ENCODE results near the gene HIVEP3.

HIVEP3 gene

GRCh38 chr1:41853907-41854306 lies 64.8 kb downstream of the HIVEP3 start:
- no peak overlapping the region for H3K27ac ChIP-seq
- DNase-seq (ENCODE audit: low read depth, low spot score) = no peak

- no peak for DNase-seq (ENCODE audit: low read depth, low spot score)
- peak overlapping the region; percentile 60 for H3K27ac ChIP-seq
Observed at GRCh38 chr1:41852091-41852490, 66.6 kb downstream of the HIVEP3 start.

- peak; percentile 63 for DNase-seq (ENCODE audit: low read depth, low spot score)
- H3K27ac ChIP-seq = peak overlapping the region; percentile 60
Observed at GRCh38 chr1:41851589-41851988, 67.1 kb downstream of the HIVEP3 start.

- no peak for DNase-seq (ENCODE audit: low read depth, low spot score)
- H3K27ac ChIP-seq = no peak overlapping the region
Observed at GRCh38 chr1:41850029-41850428, 68.7 kb downstream of the HIVEP3 start.

GRCh38 chr1:41849211-41849759 lies 69.4 kb downstream of the HIVEP3 start:
- no peak overlapping the region for H3K27ac ChIP-seq
- DNase-seq (ENCODE audit: low read depth, low spot score) = no peak

GRCh38 chr1:41848216-41848952 lies 70.3 kb downstream of the HIVEP3 start:
- DNase-seq (ENCODE audit: low read depth, low spot score) = no peak
- no peak overlapping the region for H3K27ac ChIP-seq

GRCh38 chr1:41847733-41848132 lies 71.0 kb downstream of the HIVEP3 start:
- DNase-seq (ENCODE audit: low read depth, low spot score) = no peak
- no peak overlapping the region for H3K27ac ChIP-seq

GRCh38 chr1:41846625-41847405 lies 71.9 kb downstream of the HIVEP3 start:
- H3K27ac ChIP-seq = no peak overlapping the region

GRCh38 chr1:41844781-41845272 lies 73.9 kb downstream of the HIVEP3 start:
- no peak overlapping the region for H3K27ac ChIP-seq
- DNase-seq (ENCODE audit: low read depth, low spot score) = no peak

More at GRCh38 chr1:41846625-41847405, 71.9 kb downstream of the HIVEP3 start:
- DNase-seq (ENCODE audit: low read depth, low spot score) = no peak

- no peak for DNase-seq (ENCODE audit: low read depth, low spot score)
Observed at GRCh38 chr1:41844255-41844654, 74.5 kb downstream of the HIVEP3 start.

GRCh38 chr1:41842993-41843755 lies 75.5 kb downstream of the HIVEP3 start:
- no peak overlapping the region for H3K27ac ChIP-seq
- no peak for DNase-seq (ENCODE audit: low read depth, low spot score)

More at GRCh38 chr1:41844255-41844654, 74.5 kb downstream of the HIVEP3 start:
- no peak overlapping the region for H3K27ac ChIP-seq

GRCh38 chr1:41842326-41842725 lies 76.4 kb downstream of the HIVEP3 start:
- no peak overlapping the region for H3K27ac ChIP-seq
- no peak for DNase-seq (ENCODE audit: low read depth, low spot score)

- H3K27ac ChIP-seq = no peak overlapping the region
- no peak for DNase-seq (ENCODE audit: low read depth, low spot score)
Observed at GRCh38 chr1:41840592-41841246, 78.0 kb downstream of the HIVEP3 start.

GRCh38 chr1:41838266-41838665 lies 80.5 kb downstream of the HIVEP3 start:
- no peak overlapping the region for H3K27ac ChIP-seq
- no peak for DNase-seq (ENCODE audit: low read depth, low spot score)

GRCh38 chr1:41837691-41838090 lies 81.0 kb downstream of the HIVEP3 start:
- no peak for DNase-seq (ENCODE audit: low read depth, low spot score)
- H3K27ac ChIP-seq = no peak overlapping the region

- H3K27ac ChIP-seq = no peak overlapping the region
- DNase-seq (ENCODE audit: low read depth, low spot score) = no peak
Observed at GRCh38 chr1:41835485-41835884, 83.2 kb downstream of the HIVEP3 start.

- H3K27ac ChIP-seq = no peak overlapping the region
- no peak for DNase-seq (ENCODE audit: low read depth, low spot score)
Observed at GRCh38 chr1:41833519-41834000, 85.2 kb downstream of the HIVEP3 start.

- no peak overlapping the region for H3K27ac ChIP-seq
- no peak for DNase-seq (ENCODE audit: low read depth, low spot score)
Observed at GRCh38 chr1:41830726-41831125, 88.0 kb downstream of the HIVEP3 start.

GRCh38 chr1:41827991-41828570 lies 90.6 kb downstream of the HIVEP3 start:
- H3K27ac ChIP-seq = no peak overlapping the region
- no peak for DNase-seq (ENCODE audit: low read depth, low spot score)

All from epithelial cell of prostate (primary cell).